SU-DHL-6 (cell line): Measurements from ENCODE around the gene UQCC3.

Source experiments
- CTCF ChIP-seq: fragments of 200-600 bp; sonication (generic); IDR thresholded peaks from one replicate; pipeline ENCODE4 v1.5.1; 2017; ENCODE audit warnings: antibody characterized with exemption, mild to moderate bottlenecking, low read length, moderate library complexity; ENCODE audit not compliant: insufficient read depth, poor library complexity, severe bottlenecking
- EZH2phosphoT487 ChIP-seq: fragments of 200-600 bp; sonication (generic), shearing (Covaris generic); conservative IDR thresholded peaks from 2 replicates; pipeline ENCODE4 v1.6.1; 2018; ENCODE audit warnings: mild to moderate bottlenecking, antibody characterized with exemption, low read length, moderate library complexity, mixed read lengths

GRCh38 chr11:62678770-62679696 is 7.6 kb downstream of the UQCC3 start, which contains the start of gene UBXN1:
- TF ChIP-seq CTCF: no peak
- TF ChIP-seq EZH2phosphoT487: no peak
